Stimulated activated CD4-positive, alpha-beta T cell treated with anti-CD3 and anti-CD28 coated beads, Interleukin-12 subunit alpha, Interleukin-12 subunit beta, amount 100 ng/mL, for 4 hours (primary cell): Measurements from ENCODE around the gene FLII.
A peak's percentile ranks its signal among the peaks of the same experiment; 100 is the strongest.
"Not testable (repeated sequence)": the region's sequence is repeated elsewhere in the genome, so short reads cannot be mapped to it uniquely, and the experiment has no call there.

Experiments
- DNase-seq: peaks from one replicate; pipeline ENCODE4 v3.0.0-alpha.2; 2020

Gene FLII

DNA sequence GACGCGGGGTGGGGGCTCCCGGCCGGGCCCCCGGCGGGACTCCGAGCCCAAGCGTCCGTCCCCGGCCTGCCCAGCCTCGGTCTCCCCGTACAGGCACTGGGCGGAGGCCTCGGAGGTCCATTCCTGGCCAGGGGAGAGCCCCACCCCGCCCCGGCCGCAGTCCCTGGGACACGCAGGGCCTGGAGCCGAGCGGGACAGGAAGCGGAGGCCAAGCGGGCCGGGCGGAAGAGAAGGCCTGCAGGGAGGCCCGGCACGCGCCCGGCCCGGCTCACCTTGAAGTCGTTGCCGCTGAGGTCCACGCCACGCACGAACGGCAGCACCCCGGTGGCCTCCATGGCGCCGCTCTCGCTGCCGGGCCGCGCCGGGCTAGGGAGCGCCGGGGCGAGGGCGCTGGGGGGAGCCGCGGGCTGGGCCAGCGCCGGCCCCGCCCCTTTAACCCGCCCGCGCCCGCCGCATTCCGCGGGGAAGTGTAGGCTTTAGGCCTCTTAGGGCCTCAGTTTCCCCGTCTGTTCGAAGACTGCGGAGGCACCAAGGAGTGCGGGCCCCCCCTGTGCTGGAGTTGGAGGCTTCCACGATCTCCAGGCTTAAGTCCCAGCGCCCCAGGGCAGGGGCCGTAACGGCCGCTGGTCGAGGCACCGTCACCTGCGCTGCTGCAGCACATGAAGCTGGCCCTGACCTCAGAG lies at the start of gene FLII:
FLII (minus strand) TSS at position 383 of the 683 bp plus-strand sequence; CDS start at position 335, 48 bp downstream.
- DNase-seq, result peak; percentile 65

DNA sequence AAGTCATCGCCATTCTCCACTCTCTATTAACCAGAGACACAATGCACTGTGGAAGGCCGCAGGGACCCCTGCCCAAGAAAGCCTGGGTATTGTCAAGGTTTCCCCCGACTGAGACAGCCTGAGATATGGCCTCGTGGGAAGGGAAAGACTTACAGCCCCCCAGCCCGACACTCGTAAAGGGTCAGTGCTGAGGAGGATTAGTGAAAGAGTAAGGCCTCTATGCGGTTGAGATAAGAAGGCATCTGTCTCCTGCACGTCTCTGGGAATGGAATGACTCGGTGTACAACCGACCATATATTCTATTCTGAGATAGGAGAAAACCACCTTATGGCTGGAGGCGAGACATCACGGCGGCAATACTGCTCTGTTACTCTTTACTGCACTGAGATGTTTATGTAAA lies 44.7 kb upstream of the FLII start:
- not testable (repeated sequence) for DNase-seq

DNA sequence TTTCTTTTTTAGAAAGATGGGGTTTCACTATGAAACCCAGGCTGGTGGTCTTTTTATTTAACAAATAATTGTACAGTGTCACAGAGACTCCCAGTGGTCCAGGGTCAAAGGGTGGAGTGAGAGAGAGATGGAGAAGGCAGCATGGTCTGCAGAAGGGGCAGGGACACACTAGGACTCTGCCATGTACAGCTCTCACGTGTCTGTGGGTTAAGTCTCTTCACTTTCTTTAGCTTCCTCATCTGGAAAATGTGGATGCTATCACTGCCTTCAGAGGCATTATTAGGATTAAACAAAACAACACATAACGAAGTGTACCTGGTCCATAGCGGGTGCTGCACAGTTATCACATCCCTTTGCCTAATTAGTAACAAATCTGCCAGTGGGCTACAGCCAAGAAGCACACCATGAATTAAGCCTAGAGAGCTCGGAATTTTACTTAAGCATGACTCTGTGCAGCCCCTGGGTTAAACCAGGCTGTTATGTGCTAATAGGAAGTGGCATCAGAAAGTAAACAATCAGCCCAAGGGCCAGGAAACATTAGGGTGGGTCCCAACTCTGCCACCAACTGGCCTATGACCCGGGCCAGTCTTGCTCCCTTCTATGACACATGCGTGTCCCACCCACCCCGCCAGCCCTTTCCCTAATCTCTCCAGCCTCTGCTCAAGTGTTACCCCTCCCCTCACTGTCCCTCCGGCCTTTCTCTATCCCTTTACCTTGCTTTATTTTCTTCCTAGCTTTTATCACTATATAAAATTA lies 42.4 kb upstream of the FLII start:
- no peak for DNase-seq

DNA sequence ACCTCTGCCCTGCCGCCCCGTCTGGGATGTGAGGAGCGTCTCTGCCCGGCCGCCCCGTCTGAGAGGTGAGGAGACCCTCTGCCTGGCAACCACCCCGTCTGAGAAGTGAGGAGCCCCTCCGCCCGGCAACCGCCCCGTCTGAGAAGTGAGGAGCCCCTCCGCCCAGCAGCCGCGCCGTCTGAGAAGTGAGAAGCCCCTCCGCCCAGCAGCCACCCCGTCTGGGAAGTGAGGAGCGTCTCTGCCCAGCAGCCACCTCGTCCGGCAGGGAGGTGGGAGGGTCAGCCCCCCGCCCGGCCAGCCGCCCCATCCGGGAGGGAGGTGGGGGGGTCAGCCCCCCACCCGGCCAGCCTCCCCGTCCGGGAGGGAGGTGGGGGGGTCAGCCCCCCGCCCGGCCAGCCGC lies 39.5 kb upstream of the FLII start:
- not testable (repeated sequence) for DNase-seq

DNA sequence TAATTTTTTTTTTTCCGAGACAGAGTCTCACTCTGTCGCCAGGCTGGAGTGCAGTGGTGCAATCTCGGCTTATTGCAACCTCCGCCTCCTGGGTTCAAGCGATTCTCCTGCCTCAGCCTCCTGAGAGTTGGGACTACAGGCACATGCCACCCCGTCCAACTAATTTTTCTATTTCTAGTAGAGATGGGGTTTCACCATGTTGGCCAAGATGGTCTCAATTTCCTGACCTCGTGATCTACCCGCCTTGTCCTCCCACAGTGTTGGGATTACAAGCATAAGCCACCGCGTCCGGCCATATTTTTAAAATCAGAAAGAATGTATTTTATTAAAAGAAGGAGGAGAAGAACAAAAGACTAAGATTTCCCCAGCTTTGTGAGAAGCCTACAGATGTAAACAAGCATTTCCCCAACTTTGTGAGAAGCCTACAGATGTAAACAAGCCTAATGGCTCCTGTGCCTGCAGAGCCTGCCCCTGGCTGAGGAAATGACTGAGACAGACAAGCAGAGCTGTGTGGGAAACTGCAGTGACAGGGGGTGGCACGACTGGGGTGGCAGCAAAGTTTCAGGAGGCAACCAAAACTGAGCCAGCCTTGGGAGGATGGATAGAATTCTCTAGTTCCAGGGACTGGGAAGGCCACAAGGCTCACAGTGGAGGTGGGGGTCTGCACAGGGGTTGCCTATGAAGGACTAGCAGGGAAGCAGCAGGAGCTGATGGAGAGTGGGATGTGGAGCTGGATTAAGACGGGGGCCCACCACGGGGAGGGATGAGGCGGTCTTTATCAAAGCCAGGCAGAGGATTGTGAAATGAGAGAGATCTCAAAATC lies 33.4 kb upstream of the FLII start:
- no peak for DNase-seq

DNA sequence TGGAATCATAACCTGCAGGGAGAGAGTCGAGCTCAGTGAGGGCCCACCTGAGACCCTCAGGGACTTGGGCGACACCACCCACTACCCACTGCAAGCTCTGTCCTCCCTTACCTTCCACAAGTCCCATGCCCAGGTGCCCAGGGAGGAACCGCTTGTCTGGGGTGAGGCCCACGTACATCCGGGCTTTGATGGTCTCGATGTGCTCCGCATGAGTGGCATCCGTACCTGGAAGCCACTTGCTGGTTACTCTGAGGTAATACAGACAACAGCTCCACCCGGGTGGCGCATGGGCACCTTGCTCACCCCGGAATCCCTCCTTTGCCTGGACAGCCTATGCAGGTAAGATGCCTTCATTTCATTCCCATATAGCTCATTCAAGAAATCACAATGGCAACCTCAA lies 26.8 kb upstream of the FLII start:
- no peak for DNase-seq

DNA sequence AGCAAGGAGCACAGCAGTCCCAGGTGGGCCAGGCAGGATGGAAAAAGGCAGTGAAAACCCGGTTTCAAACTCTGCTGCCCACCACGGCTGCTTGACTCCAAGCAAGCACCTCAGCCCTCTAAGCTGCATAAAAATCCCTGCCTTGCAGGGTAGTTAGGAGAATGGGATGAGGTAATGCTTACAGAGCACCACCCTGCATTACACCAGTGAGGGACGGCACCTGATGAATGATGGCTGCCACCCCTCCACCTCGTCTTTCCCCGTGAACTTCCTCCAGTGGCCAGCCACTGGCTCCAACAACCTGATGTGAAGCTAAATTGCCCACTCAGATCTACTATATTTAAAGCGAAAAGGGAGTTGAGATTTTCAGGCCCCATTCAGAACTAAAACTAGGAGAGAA lies 23.2 kb upstream of the FLII start:
- DNase-seq, result no peak

DNA sequence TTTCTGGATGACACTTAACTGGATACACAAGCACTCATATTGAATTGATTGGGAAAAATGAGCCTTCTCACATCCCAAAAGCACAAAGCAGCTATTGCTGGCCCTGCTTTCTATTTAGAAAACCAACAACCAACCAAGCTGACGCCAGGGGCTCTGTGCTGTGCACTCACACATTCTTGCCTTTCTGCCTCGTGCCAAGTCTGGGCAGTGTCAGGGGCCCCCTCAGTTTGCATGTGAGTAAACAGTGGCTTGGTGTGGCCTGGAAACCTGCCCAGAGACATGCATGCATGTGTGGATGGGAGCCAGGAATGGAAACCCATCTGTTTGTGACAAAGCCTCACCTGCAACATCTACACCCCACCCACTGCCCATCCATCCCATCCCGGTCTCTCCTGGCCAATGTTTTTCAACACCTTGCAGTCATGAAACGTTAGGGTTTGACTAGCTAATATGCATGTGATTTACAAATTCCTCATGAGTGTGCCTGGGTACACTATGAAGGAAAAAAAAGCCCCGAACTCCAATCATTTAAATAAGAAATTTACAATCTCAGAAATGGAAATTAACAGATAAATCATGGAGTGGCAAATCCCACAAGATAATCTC lies 22.3 kb upstream of the FLII start:
- no peak for DNase-seq

DNA sequence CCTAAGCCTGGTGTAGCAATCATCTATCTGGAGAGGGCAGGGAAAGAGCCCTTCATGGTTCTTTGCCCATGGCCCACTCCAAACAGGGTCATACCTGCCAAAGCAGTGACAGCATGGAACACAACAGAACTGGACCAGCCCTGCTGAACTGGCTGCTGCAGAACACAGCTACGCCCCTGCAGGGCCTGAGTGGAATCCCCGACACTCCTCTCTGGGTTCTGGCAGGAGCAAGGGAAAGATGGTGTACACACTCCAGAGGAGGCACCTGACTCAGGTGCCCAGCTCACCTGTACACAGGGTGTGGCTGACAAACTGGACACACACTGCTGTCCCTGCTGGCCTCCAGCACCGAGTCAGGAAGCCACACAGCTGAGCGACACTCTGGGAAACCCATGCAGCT lies 21.7 kb upstream of the FLII start:
- no peak for DNase-seq

DNA sequence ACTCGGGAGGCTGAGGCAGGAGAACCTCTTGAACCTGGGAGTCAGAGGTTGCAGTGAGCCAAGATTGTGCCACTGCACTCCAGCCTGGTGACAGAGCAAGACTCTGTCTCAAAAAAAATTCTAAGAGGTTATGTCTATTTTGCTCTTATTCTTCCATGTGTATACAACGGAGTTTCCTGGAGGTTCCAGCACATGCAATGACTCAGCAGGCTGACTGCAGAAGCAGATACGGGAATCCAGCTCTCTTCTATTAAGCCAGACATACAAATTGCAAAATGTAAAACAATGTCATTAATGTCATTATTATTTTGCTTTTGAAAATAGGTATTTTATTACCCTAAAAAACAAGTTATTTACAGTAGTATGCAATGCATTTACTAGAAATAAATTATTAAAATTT lies 20.3 kb upstream of the FLII start:
- no peak for DNase-seq

DNA sequence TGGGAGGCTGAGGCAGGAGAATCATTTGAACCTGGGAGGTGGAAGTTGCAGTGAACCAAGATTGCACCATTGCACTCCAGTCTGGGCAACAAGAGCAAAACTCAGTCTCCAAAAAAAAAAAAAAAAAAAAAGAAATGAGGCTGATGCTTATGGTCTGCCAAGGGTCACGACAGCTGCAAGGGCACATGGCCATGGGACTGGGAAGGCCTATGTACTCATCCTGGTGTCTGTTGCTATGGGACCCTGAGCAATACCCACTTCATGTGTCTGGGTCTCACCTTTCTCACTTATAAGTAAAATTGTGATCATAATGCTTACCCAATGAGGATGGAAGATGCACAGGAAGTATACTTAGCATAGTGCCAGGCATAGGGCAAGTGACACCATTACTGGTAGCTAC lies 18.5 kb upstream of the FLII start:
- no peak for DNase-seq

DNA sequence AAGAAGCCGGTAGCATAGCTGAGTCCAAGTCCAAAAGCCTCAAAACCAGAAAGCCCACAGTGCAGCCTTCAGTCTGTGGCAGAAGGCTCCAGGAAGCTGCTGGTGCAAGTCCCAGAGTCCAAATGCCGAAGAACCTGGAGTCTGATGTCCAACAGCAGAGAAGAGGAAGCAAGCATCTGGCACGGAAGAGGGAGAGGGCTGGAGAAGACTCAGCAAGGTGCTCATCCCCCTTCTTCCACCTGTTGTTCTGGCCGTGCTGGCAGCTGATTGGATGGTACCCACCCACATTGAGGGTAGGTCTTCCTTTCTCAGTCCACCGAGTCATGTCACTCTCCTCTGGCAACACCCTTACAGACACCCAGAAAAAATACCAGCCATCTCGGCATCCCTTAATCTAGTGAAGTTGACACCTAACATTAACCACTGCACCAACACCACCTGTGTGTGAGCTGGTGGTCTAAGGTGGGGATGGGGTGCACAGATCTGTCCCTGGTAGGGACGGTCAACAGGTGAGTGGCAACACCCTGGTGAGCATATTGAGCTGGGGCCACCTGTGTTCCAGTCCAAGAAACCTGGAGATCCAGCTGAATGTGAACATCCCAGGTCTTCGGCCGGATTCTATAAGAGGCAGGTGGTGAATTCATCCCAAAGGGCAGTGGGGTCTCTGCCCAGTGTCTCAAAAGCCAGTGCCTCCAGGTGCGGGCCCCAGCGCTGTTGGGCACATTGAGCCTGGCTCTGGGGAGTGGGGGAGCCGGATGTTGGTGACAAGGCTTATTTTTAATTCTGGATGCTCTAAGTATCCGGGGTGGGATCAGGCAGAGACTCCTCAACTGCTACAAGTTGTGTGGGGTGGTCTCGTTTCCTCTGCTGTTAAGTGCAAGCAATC lies 11.8 kb upstream of the FLII start:
- DNase-seq, result no peak

DNA sequence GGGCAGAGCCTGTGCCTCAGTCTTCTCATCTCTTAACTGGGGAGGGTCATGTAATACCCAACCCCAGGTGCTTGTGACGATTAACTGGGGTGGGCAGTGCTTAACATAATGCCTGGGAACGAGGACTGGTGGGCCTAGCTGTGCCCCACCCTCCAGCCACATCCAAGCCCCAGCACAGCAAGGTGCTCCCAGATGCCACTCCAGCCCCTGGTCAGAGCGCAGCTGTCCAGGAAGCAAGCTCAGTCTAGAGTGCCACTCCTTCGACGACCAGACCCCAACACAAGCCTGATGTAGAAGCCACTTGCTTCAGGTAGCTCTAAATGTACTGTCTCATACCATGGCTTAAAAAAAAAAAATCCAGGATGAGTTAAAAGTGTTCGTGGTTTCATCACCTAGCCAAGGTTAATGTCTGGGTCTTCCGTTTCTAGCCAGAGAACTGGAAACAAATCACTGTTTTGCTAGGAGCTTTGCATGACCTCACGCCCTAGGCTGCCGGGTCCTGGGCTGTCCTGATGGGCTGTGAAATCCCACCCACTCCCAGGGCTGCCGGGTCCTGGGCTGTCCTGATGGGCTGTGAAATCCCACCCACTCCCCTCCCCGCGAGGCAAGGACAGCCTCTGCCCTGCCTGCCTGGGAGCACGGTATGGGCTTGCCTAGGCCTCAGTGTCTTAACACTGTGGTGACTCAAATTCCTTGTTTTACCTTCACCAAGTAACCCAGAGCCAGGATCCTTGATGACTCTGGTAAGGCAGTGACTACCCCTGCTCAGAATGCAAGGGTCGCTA lies 9.6 kb upstream of the FLII start:
- no peak for DNase-seq

DNA sequence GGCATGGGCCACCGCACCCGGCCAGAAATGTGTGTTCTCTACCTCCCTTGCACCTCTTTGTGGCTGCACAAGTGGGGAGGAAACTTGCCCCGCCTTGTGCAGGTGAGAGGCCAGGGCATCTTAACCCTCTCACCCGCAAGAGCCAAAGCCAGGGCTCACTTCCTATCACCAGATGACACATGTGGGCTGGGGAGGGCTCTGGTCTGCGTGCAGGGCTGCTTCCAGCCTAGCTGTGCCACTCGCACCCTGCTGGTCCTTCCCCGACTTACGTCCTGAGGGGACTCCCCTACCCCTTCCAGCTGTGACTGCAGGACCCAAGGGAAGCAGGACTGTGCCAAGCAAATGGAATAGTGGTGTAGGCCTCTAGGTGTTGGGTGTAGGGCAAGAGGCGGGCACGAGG lies 8.8 kb upstream of the FLII start:
- no peak for DNase-seq

DNA sequence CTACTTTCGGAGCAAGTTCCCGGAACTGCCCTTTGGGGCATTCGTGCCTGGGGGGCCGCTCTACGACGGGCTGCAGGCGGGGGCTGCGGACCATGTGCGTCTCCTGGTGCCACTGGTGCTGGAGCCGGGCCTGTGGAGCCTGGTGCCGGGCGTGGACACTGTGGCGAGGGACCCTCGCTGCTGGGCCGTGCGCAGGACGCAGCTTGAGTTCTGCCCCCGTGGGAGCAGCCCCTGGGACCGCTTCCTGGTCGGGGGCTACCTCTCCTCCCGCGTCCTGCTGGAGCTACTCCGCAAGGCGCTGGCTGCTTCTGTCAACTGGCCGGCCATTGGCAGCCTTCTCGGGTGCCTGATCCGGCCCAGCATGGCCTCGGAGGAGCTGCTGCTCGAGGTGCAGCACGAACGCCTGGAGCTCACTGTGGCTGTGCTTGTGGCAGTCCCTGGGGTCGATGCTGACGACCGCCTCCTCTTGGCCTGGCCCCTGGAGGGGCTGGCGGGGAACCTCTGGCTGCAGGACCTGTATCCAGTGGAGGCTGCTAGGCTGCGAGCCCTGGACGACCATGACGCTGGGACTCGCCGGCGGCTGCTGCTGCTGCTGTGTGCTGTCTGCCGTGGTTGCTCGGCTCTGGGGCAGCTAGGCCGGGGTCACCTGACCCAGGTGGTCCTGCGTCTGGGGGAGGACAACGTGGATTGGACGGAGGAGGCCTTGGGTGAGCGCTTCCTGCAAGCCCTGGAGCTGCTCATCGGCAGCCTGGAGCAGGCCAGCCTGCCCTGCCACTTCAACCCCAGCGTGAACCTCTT lies 5.5 kb upstream of the FLII start:
- DNase-seq, result no peak

DNA sequence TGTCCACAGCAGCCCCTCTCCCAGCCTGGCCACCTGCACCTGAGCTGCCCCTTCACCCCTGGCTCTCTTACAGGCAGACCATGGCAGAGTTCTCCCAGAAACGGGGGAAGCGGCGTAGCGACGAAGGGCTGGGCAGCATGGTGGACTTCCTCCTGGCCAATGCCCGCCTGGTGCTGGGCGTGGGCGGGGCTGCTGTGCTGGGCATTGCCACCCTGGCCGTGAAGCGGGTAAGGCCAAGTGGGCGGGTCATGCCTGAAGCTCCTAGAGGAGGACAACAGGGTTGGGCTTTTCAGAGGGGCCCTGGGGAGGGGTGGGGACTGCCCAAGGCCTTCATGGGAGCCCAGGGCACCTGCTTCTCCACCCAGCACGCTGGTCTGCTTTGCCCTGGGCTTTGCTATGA lies 4.1 kb upstream of the FLII start:
- no peak for DNase-seq

DNA sequence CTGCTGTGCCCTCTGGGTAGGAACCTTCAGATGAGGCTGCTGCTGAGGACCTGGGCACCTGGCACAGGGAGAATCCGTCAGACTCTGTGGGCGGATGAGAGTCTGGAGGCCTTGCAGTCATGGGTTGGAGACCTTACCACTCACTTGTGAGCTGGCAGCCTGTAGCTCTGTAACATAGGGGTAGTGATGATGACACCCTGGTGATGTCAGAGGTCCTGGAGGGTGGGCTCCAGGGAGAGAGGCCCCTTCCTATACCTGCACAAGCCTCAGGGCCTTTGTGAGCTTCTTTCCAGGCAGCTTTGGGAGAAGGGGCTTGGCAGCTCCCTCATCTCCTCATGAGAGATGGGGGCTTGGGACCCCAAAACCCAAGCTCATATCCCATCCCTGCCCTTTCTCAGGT lies 3.6 kb upstream of the FLII start:
- DNase-seq, result no peak

DNA sequence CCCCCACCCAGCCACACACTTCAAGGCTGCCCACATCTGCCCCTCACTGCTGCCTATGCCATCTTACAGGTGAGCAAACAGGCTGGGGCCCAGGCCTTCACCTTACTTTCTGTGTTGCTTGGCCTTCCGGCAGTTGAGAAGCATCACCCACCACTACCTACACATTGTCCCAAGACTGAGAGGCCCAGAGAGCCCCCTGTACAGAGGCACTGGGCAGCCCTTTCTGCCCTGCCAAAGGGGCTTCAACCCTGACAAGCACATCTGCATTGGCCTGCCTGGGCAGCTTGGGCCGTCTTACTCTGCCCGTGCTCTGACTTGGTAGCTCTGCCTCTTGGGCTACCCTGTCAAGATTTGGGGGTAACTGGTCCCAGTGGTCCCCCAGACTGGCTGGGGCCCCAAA lies 3.1 kb upstream of the FLII start:
- no peak for DNase-seq

DNA sequence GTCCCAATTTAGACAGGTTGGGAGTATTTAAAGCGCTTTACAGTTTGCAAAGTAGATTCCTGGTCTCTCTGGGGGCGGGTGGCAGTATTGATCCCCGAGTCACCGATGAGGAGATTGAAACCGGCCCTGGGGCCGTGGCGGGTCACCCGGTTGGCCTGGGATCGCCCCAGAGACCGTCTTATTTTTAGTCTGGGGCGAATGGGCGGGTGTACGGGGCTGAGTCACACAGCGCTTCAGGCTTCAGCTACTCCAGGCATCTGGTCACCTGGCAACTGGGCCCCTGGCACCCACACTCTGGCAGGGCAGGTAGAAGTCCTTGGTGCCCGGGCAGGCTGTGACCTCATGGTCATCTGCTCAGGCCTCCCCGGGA lies 2.6 kb upstream of the FLII start:
- DNase-seq, result peak; percentile 28

DNA sequence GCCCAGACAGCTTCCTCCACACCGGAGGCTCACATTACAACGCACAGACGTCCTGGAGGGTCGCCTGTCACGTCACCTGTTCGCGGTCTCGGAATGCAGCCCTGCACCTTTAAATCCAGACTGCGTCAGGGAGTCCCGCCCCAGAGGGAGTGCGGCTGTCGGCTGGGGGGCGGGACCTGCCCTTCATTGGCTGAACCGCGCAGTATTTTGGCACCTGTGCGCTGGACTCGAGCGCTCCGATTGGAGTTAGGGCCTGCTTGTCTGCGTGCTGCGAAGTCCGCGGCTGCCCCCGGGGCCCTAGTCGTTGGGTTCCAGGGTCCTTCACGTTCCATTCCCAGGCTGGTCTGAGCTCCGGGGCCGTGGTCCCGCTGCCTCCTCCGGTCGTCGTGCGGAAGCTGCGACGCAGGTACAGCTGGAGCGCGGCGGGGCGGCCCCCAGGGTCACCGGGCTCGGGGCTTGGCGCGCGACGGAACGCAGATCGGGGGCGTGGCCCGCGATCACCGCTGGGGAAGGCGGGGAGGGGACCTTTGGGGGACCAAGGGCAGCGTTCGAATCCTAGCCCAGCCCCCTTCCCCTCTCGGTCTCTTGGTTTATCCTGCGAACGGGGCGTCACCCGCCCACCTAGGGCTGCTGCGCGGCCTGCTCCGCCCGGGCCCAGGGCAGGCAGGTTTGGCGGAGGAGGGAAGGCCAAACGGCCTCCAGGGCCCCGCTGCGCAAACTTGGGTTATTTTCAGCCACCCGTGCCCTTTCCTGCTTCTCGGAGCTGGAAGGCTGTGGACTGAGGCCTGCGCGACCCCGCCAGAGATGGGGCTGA lies 2.0 kb upstream of the FLII start, which contains the start of gene MIEF2:
MIEF2 (plus strand) TSS at position 331 of the 814 bp plus-strand sequence. CDS start 2,059 bp downstream, outside the sequence.
- peak; percentile 90 for DNase-seq
